ENCODE results near the gene CFAP157. TPM values are rescaled to one million over a fixed set of nuclear protein-coding genes. Genes with fewer than 3 reads are reported as not detected.

Gene CFAP157
- total RNA-seq, 1 experiment from 2014 or later, result 0.22 TPM

DNA sequence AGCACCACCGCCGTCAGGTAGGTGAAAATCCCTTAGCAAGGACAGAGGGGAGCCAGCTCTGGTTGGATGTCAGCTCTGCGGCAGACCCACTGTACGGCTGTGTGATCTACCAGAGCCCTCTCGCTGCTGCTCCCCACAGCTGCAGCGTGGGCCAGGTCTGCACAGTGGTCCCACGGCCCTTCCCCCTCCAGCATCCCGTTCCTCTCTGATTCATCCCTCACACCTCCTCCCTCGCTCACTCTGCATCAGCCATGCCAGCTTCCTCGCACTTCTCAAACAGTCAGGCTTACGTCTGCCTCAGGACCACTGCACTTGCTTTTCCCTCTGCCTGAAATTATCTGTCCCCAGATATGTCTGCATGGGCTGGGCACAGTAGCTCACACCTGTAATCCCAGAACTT is 26.6 kb upstream of the CFAP157 start:
- Histone ChIP-seq H3K4me2 (ENCODE audit: low read length) (no peak overlapping the region), H3K79me2 (ENCODE audit: insufficient read depth, low read length) (no peaks in the 10 kb centered on the region), H3K9ac (ENCODE audit: low read length) (no peak overlapping the region), H3K9me3 (ENCODE audit: control insufficient read depth in 1 of 2, insufficient read depth in 1 of 2, low read depth in 1 of 2, low read length in 2 of 2) (no peaks in the 10 kb centered on the region), H3K27me3 (ENCODE audit: insufficient read depth, low read length) (no peaks in the 10 kb centered on the region), H3K9me2 (ENCODE audit: insufficient read depth) (no peaks in the 10 kb centered on the region), H3K4me3 (replicated peaks in 1 of 2; ENCODE audit: low read depth in 1 of 2, low read length in 2 of 2) (no peak overlapping the region), H4K20me1 (ENCODE audit: insufficient read depth) (no peaks in the 10 kb centered on the region), H3K4me1 (ENCODE audit: control insufficient read depth in 1 of 2, insufficient read depth in 2 of 2, low read length in 2 of 2) (peaks cover 0 to 9% of the 10 kb centered on the region in 2 experiments; a peak in 1 of 4 replicates), H3K36me3 (ENCODE audit: control insufficient read depth in 1 of 2, insufficient read depth in 2 of 2, low read length in 2 of 2) (peaks cover 0 to 3% of the 10 kb centered on the region in 2 experiments; a peak in 1 of 4 replicates), H3K27ac (ENCODE audit: low read depth, low read length) (no peak overlapping the region), H2AFZ (ENCODE audit: low read depth, low read length, poor library complexity, severe bottlenecking) (no peak overlapping the region)
- no peak for DNase-seq (ENCODE audit: low read depth, low spot score)
- no TSS peak for BruUV-seq (replicated peaks)
- TF ChIP-seq ELF1 (IDR thresholded peaks at IDR 0.05; ENCODE audit: borderline replicate concordance, low read depth) (no peak), EZH2phosphoT487 (IDR thresholded peaks at IDR 0.05; ENCODE audit: borderline replicate concordance) (no peak), FOSL1 (IDR thresholded peaks at IDR 0.05; ENCODE audit: low read depth) (no peak), ZNF274 (IDR thresholded peaks at IDR 0.05; ENCODE audit: low read depth, low read length) (no peak)
- TF ChIP-seq, protein P1, sequence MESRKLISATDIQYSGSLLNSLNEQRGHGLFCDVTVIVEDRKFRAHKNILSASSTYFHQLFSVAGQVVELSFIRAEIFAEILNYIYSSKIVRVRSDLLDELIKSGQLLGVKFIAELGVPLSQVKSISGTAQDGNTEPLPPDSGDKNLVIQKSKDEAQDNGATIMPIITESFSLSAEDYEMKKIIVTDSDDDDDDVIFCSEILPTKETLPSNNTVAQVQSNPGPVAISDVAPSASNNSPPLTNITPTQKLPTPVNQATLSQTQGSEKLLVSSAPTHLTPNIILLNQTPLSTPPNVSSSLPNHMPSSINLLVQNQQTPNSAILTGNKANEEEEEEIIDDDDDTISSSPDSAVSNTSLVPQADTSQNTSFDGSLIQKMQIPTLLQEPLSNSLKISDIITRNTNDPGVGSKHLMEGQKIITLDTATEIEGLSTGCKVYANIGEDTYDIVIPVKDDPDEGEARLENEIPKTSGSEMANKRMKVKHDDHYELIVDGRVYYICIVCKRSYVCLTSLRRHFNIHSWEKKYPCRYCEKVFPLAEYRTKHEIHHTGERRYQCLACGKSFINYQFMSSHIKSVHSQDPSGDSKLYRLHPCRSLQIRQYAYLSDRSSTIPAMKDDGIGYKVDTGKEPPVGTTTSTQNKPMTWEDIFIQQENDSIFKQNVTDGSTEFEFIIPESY (IDR thresholded peaks at IDR 0.05; ENCODE audit: extremely low read depth, insufficient replicate concordance, low read length), result no peak
- TF ChIP-seq, protein P2, sequence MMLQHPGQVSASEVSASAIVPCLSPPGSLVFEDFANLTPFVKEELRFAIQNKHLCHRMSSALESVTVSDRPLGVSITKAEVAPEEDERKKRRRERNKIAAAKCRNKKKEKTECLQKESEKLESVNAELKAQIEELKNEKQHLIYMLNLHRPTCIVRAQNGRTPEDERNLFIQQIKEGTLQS (IDR thresholded peaks at IDR 0.05), result no peak
- CTCF ChIA-PET, result no interaction called here
- RAD21 ChIA-PET (ENCODE audit: low non-redundant PET in 1 of 2, low total read pairs in 2 of 2, uncharacterized antibody in 2 of 2, unreplicated experiment in 2 of 2), result no interaction called here
- POLR2A ChIA-PET, result no interaction called here
- intact Hi-C loops (cut with micrococcal nuclease), result no loop called here
- ATAC-seq, result no peak

DNA sequence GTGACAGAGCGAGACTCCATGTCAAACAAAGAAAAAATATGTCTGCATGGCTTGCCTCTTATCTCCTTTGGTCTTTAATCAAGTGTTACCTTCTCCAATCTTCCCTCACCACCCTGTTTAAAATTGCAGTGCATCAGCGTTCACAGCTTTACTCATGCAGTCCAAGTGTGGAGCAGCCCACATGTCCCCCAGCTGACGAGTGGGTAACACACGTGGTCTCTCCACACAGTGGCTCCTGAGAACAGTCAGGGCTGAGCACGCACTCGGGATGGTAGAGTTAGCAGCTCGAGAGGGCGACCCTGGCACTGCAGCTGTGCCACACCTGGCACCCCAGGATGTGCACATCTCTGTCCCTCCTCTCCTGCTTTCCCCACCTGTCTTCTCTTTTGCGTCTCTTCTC is 25.9 kb upstream of the CFAP157 start:
- Histone ChIP-seq H4K20me1 (ENCODE audit: insufficient read depth) (no peaks in the 10 kb centered on the region), H3K4me3 (replicated peaks in 1 of 2; ENCODE audit: low read depth in 1 of 2, low read length in 2 of 2) (no peak overlapping the region), H3K9ac (ENCODE audit: low read length) (no peak overlapping the region), H3K27ac (ENCODE audit: low read depth, low read length) (no peak overlapping the region), H3K36me3 (ENCODE audit: control insufficient read depth in 1 of 2, insufficient read depth in 2 of 2, low read length in 2 of 2) (peaks cover 0 to 3% of the 10 kb centered on the region in 2 experiments; a peak in 1 of 4 replicates), H3K9me3 (ENCODE audit: control insufficient read depth in 1 of 2, insufficient read depth in 1 of 2, low read depth in 1 of 2, low read length in 2 of 2) (no peaks in the 10 kb centered on the region), H2AFZ (ENCODE audit: low read depth, low read length, poor library complexity, severe bottlenecking) (no peak overlapping the region), H3K4me1 (ENCODE audit: control insufficient read depth in 1 of 2, insufficient read depth in 2 of 2, low read length in 2 of 2) (peaks cover 0 to 9% of the 10 kb centered on the region in 2 experiments; a peak in 1 of 4 replicates), H3K4me2 (ENCODE audit: low read length) (no peak overlapping the region), H3K9me2 (ENCODE audit: insufficient read depth) (no peaks in the 10 kb centered on the region), H3K27me3 (ENCODE audit: insufficient read depth, low read length) (no peaks in the 10 kb centered on the region), H3K79me2 (ENCODE audit: insufficient read depth, low read length) (no peaks in the 10 kb centered on the region)
- POLR2A ChIA-PET, result no interaction called here
- CTCF ChIA-PET, result no interaction called here
- ATAC-seq (no peak), DNase-seq (ENCODE audit: low read depth, low spot score) (no peak)
- RAD21 ChIA-PET (ENCODE audit: low non-redundant PET in 1 of 2, low total read pairs in 2 of 2, uncharacterized antibody in 2 of 2, unreplicated experiment in 2 of 2), result no interaction called here
- BruUV-seq (replicated peaks), result no TSS peak
- intact Hi-C loops (cut with micrococcal nuclease), result no loop called here
- TF ChIP-seq SP1 (IDR thresholded peaks at IDR 0.05; ENCODE audit: low read depth) (no peak), CBX3 (IDR thresholded peaks at IDR 0.05; ENCODE audit: low read depth) (no peak), ZFX (IDR thresholded peaks at IDR 0.05) (no peak), RAD21 (IDR thresholded peaks at IDR 0.05; ENCODE audit: low read depth) (no peak), SIN3A (IDR thresholded peaks at IDR 0.05; ENCODE audit: low read depth) (no peak), POLR2A (IDR thresholded peaks at IDR 0.05; ENCODE audit: borderline replicate concordance, extremely low read depth, insufficient read depth, insufficient read length) (no peak), POLR2AphosphoS5 (IDR thresholded peaks at IDR 0.05; ENCODE audit: low read depth, low read length) (no peak), CEBPB (IDR thresholded peaks at IDR 0.05; ENCODE audit: low read depth) (no peak)
- TF ChIP-seq, protein P2 (IDR thresholded peaks at IDR 0.05), result no peak
- TF ChIP-seq, protein P1 (IDR thresholded peaks at IDR 0.05; ENCODE audit: extremely low read depth, insufficient replicate concordance, low read length), result no peak
- TF ChIP-seq, protein P3, sequence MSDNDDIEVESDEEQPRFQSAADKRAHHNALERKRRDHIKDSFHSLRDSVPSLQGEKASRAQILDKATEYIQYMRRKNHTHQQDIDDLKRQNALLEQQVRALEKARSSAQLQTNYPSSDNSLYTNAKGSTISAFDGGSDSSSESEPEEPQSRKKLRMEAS (IDR thresholded peaks at IDR 0.05), result no peak
